HUES64 (cell line): ENCODE data around the gene ARID1A.

Experiments
- H3K27ac ChIP-seq: 2 replicates; pipeline ENCODE4 v1.7.0; 2013; ENCODE audit warnings: low read depth, low read length, inconsistent platforms
- H3K27me3 ChIP-seq: 2 replicates; pipeline ENCODE4 v1.6.1; 2013; ENCODE audit warnings: mild to moderate bottlenecking, low read length; ENCODE audit not compliant: insufficient read depth
- H3K36me3 ChIP-seq: 2 replicates; pipeline ENCODE4 v1.6.1; 2013; ENCODE audit warnings: mild to moderate bottlenecking, low read length; ENCODE audit not compliant: insufficient read depth
- H3K4me1 ChIP-seq: 2 replicates; pipeline ENCODE4 v1.6.1; 2013; ENCODE audit warnings: mild to moderate bottlenecking, low read length, moderate library complexity; ENCODE audit not compliant: insufficient read depth
- H3K4me3 ChIP-seq: 2 replicates; pipeline ENCODE4 v1.5.1; 2013; ENCODE audit warnings: mild to moderate bottlenecking, low read length, moderate library complexity
- H3K9ac ChIP-seq: 2 replicates; pipeline ENCODE4 v1.6.1; 2013; ENCODE audit warnings: mild to moderate bottlenecking, low read depth, low read length
- H3K9me3 ChIP-seq: 2 replicates; pipeline ENCODE4 v1.6.1; 2013; ENCODE audit warnings: low read depth, low read length; ENCODE audit not compliant: insufficient read depth
- WGBS: fragments of 150-250, 120-280 bp; methylation state at CpG from one replicate; pipeline ENCODE4 v1.1.7; 2013; ENCODE audit warnings: missing lambda C conversion rate; 5-methylcytosine and 5-hydroxymethylcytosine counted together

ARID1A gene

DNA sequence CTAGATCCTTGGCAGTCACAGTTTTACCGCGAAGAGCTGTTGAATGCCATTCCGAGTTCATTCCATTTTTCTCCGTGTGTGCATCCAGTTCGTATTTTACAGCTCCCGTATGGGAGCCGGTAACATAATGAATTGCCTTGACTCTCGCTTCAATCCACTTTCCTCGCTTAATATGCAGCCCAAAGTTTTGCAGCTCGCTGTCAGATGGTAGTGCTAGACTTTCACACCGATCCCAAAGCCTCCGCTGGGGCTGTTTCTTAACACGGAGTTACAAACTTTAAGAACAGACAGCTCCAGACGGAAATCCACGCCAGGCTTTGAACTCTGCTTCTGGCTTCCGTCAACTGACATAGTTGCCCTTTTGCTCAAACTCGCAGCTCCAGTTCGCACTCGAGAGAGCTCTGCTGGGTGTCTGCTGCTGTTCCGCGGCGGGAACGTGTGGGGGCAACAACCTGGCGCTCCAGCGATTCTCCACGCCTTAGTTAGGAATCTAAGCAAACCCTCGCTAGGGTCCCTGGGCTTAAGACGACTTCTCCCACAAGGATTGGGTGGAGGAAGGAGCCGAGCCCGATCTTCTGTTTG lies 3.5 kb upstream of the ARID1A start:
- Histone ChIP-seq H3K4me3 (peak overlapping the region; percentile 69), H3K36me3 (no peaks in the 10 kb centered on the region), H3K9ac (peak overlapping the region; percentile 81), H3K27ac (peak overlapping the region; percentile 94), H3K4me1 (peaks cover 23% of the 10 kb centered on the region), H3K27me3 (no peaks in the 10 kb centered on the region), H3K9me3 (no peaks in the 10 kb centered on the region)
- under 1% methylated on average over 30 of the region's 30 CpGs for WGBS

DNA sequence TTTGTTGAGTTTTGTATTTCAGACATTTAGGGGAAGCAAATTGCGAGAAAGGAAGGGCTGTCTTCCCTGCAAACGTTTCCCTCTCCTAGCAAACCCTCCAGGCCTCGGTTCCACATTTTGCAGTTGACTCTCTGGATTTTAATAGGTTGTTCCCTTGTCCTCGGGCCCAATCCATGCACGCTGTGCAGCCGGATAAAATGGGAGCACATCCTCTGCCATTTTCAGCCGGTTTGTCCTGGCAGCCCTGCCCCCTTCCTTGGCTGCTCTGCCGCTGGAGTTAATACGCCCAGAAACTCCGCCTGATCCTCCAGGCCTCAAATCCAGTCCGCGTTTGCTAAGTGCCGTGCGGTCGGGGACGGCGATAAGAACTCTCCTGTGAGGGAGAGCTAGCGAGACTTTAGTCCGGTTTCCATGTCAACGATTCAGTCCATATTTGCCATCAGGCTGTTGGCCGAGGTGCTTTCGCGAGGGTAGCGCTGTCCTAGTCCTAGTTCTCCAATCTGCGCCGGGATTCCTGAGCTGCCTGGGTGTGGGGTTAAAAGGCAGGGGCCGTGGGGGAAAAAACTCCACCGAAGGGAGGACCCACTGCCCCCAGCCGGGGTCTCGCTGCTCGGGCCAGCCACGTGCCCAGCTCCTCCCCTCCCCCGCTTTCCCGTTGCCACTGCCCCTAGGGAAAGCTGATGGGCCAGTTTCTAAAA lies 2.9 kb upstream of the ARID1A start:
- Histone ChIP-seq H3K36me3 (no peaks in the 10 kb centered on the region), H3K27ac (peak overlapping the region; percentile 94), H3K4me1 (peaks cover 23% of the 10 kb centered on the region), H3K27me3 (no peaks in the 10 kb centered on the region), H3K9ac (peak overlapping the region; percentile 81), H3K4me3 (peak overlapping the region; percentile 69), H3K9me3 (no peaks in the 10 kb centered on the region)
- WGBS: under 1% methylated on average over 34 of the region's 34 CpGs

DNA sequence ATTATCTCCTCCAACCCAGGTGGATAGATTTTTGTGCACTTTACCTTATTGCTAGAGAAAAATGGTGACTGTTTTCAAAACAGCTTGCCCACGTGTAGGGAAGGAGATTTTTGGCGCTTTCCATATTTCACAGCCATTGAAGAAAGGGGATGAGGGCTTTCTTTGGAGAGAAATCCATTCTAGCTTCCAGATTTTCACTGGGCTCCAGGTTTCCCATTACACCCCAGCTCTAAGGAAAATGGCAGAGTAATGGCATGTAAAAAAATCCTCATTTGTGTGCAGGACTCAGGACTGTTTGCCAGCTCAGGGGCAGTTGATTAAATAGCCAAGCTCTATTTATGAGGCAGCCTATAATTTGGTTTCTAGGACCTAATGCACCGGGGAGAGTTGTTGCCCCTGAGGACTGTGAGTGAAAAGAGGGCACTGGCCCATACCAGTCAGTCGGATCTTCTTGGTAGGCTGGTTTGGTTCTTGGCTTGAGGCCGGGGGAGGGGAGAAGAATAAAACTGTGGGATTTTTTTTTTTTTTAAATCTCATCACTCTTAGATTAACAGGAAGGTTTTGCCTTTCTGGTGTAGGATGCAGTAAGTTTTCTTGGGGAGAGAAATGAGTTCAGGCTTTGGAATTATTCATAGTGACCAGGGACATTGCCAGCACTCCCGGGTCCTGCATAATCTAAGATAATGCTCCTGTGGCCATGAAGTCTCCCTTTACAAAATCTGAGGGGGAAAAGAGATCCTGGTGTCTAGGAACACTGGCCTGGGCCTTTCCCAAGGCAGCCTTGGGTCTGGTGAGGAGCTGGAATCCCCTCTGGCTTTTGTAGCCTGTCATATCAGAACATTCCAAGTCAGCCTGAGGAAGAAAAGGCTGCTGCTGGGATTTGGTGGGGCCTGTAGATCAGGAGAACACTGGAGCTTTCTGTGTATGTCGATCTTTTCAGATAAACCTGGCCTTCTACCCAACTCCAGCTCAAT lies 1.9 kb upstream of the ARID1A start:
- no peaks in the 10 kb centered on the region for H3K36me3 ChIP-seq
- peak overlapping the region; percentile 69 for H3K4me3 ChIP-seq
- no peaks in the 10 kb centered on the region for H3K27me3 ChIP-seq
- H3K9ac ChIP-seq: peak overlapping the region; percentile 95
- no peaks in the 10 kb centered on the region for H3K9me3 ChIP-seq
- 31% methylated on average over 6 of the region's 7 CpGs for WGBS
- peaks cover 29% of the 10 kb centered on the region for H3K4me1 ChIP-seq
- H3K27ac ChIP-seq: peak overlapping the region; percentile 94; the same call in 1 of the 2 replicates

DNA sequence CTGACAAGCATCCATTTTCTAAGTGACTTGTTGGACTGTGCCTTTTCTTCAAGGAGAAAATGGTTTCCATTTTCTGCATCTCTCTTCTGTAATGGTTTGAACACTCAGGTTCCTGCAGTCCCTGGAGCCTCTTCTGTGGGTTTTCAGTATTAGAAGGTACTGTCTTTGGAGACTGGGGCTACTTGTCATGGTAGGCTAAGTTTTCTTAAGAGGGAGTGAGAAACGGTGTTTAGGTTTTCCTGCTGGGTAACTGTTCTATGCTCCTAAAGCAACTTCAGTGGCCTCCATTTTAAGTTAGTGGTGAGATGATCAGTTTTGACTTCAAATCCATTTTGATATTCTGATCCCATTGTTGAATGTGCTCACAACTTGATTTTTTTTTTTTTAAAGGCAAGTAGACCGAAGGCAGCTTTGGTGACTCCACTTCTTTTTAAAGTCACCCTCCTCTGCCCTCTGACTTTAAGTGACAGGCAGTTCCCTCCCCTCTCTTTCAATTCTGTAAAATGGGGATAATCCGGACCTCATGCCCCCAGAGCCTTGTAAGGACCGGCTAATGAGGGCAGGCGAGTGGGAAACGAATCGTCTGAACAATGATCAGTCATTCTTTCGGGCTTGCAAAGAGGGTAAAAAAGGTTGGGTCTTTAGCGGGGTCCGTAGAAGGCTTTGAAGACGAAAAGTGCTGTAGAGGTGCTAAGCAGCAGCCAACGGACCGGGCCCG lies 1.0 kb upstream of the ARID1A start:
- H3K27ac ChIP-seq: peak overlapping the region; percentile 94
- 6% methylated on average over 14 of the region's 14 CpGs for WGBS
- H3K4me1 ChIP-seq: peaks cover 38% of the 10 kb centered on the region
- H3K27me3 ChIP-seq: no peaks in the 10 kb centered on the region
- peak overlapping the region; percentile 69 for H3K4me3 ChIP-seq
- peak overlapping the region; percentile 95 for H3K9ac ChIP-seq
- H3K36me3 ChIP-seq: no peaks in the 10 kb centered on the region
- H3K9me3 ChIP-seq: no peaks in the 10 kb centered on the region

DNA sequence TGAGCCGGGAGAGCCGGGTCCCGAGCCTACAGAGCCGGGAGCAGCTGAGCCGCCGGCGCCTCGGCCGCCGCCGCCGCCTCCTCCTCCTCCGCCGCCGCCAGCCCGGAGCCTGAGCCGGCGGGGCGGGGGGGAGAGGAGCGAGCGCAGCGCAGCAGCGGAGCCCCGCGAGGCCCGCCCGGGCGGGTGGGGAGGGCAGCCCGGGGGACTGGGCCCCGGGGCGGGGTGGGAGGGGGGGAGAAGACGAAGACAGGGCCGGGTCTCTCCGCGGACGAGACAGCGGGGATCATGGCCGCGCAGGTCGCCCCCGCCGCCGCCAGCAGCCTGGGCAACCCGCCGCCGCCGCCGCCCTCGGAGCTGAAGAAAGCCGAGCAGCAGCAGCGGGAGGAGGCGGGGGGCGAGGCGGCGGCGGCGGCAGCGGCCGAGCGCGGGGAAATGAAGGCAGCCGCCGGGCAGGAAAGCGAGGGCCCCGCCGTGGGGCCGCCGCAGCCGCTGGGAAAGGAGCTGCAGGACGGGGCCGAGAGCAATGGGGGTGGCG lies 371 bp downstream of the ARID1A start:
- WGBS: under 1% methylated on average over 59 of the region's 72 CpGs
- Histone ChIP-seq H3K27me3 (no peaks in the 10 kb centered on the region), H3K4me3 (peak overlapping the region; percentile 69), H3K4me1 (peaks cover 46% of the 10 kb centered on the region), H3K27ac (peak overlapping the region; percentile 94), H3K9ac (peak overlapping the region; percentile 96), H3K9me3 (no peaks in the 10 kb centered on the region), H3K36me3 (peaks cover 3% of the 10 kb centered on the region; the same call in 1 of the 2 replicates)

DNA sequence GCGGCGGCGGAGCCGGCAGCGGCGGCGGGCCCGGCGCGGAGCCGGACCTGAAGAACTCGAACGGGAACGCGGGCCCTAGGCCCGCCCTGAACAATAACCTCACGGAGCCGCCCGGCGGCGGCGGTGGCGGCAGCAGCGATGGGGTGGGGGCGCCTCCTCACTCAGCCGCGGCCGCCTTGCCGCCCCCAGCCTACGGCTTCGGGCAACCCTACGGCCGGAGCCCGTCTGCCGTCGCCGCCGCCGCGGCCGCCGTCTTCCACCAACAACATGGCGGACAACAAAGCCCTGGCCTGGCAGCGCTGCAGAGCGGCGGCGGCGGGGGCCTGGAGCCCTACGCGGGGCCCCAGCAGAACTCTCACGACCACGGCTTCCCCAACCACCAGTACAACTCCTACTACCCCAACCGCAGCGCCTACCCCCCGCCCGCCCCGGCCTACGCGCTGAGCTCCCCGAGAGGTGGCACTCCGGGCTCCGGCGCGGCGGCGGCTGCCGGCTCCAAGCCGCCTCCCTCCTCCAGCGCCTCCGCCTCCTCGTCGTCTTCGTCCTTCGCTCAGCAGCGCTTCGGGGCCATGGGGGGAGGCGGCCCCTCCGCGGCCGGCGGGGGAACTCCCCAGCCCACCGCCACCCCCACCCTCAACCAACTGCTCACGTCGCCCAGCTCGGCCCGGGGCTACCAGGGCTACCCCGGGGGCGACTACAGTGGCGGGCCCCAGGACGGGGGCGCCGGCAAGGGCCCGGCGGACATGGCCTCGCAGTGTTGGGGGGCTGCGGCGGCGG lies 1.0 kb downstream of the ARID1A start:
- Histone ChIP-seq H3K36me3 (peaks cover 3% of the 10 kb centered on the region; the same call in 1 of the 2 replicates), H3K4me3 (peak overlapping the region; percentile 69), H3K9ac (peak overlapping the region; percentile 96), H3K27me3 (no peaks in the 10 kb centered on the region), H3K4me1 (peaks cover 53% of the 10 kb centered on the region), H3K9me3 (no peaks in the 10 kb centered on the region), H3K27ac (peak overlapping the region; percentile 71)
- WGBS: under 1% methylated on average over 98 of the region's 98 CpGs

DNA sequence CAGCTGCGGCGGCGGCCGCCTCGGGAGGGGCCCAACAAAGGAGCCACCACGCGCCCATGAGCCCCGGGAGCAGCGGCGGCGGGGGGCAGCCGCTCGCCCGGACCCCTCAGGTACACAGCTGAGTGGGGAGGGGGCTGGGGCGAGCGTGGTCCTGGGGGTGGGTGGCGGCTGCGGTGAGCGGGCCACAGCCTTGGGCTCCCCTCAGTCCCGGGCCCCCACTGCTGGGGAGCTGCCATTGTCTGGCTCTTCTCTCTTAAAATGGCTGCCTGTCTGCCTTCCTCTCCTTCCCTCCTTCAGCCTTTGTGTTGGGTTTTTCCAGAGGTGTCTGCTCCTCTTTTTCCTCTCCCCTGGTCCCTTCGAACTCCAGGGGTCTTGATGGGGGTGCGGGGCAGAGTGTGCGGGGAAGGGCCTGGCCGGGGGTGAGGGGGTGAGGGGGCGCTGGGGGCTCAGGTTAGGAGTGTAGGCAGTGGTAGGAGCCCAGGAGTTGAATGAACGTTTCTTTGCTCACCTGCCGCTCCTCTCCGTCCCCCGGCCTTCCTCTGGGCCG lies 1.7 kb downstream of the ARID1A start:
- under 1% methylated on average over 25 of the region's 30 CpGs for WGBS
- peak overlapping the region; percentile 69 for H3K4me3 ChIP-seq
- H3K27me3 ChIP-seq: no peaks in the 10 kb centered on the region
- peak overlapping the region; percentile 71 for H3K27ac ChIP-seq
- no peaks in the 10 kb centered on the region for H3K9me3 ChIP-seq
- H3K9ac ChIP-seq: peak overlapping the region; percentile 96
- H3K36me3 ChIP-seq: peaks cover 3% of the 10 kb centered on the region; the same call in 1 of the 2 replicates
- peaks cover 60% of the 10 kb centered on the region for H3K4me1 ChIP-seq

DNA sequence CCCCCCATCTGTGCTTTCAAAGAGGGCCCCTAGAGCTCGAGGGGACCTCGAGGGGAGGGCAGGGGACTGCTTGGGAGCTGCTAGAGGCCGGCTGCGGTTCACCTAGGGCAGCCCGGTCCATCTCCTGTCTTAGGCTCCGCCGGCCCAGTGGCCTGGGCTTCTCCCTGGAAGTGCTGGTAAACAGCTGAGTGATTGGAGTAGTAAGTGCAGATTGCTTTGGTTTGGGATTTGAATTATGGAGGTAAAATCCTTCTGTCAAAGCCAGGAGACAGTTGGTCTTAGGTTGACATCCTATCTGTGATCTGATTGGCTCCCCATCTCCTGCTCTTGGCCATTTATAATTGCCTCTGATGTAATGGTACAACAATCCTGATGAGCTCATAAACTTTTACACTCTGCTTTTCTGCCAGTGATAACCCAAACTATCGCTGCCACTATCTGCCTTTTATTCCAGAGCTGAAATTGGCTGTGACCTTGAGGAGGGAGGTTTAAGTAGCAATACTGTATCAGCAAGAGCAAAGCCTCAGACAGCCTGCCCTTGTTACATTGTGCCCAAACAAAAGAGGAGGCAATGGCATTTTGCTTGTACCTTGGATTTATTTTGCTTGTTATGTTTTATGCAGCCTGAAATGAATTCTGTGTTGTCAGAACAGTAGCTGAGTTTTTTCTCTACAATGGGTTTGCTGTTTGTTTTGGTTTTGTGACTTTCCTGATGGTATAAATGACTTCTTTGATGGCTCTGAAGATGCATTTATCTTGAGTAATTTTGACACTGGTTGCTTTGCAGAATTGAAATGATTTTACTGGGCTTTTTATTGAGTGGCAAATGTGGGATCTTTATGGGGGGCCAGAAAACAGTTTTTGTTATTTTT lies 2.4 kb downstream of the ARID1A start:
- WGBS: under 1% methylated on average over 8 of the region's 8 CpGs
- Histone ChIP-seq H3K36me3 (peaks cover 9% of the 10 kb centered on the region; the same call in 1 of the 2 replicates), H3K27ac (peak overlapping the region; percentile 71; the same call in 1 of the 2 replicates), H3K27me3 (no peaks in the 10 kb centered on the region), H3K4me3 (peak overlapping the region; percentile 69), H3K4me1 (peaks cover 66% of the 10 kb centered on the region), H3K9ac (peak overlapping the region; percentile 96), H3K9me3 (no peaks in the 10 kb centered on the region)

DNA sequence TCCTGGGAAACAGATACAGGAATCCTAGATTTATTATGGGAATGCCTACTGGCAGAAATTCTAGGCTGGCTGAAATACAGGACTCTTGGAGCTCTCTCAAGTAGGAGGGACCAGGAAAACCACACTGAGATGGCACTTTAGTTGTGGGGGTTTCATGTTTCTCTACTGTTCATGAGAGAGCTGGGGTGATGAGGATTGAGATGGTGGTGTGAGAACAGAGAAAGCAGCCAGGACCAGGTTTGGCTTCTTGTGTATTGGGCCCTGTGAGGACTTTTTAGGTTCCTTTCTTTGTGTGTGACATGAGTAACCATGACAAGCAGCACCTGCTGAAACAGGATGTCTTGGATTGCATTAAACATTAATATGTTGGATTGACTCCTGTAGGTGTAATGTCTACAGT lies 4.9 kb downstream of the ARID1A start:
- Histone ChIP-seq H3K9me3 (no peaks in the 10 kb centered on the region), H3K4me1 (peaks cover 63% of the 10 kb centered on the region), H3K4me3 (peak overlapping the region; percentile 69), H3K36me3 (peaks cover 13% of the 10 kb centered on the region; the same call in 1 of the 2 replicates), H3K27ac (no peak overlapping the region), H3K27me3 (no peaks in the 10 kb centered on the region), H3K9ac (no peak overlapping the region)
